T47D (cell line): Measurements from ENCODE around the gene DPEP1.

Experiments
- DNase-seq, 2 experiments: peaks; one replicate each; pipeline versions ENCODE4 v3.0.0 to v3.0.0-alpha.2; 2011 to 2012; ENCODE audit warnings: low read depth in 1 of 2, low spot score in 1 of 2
- JUND ChIP-seq: IDR thresholded peaks from 2 replicates; pipeline ENCODE4 v1.6.1; 2012; ENCODE audit warnings: low read depth
- in situ Hi-C: cut with HindIII; loops from 2 replicates; pipeline ENCODE4 v1.10.0; 2016; ENCODE audit warnings: low sequenced_read_pairs, low pct_unique_long_range_greater_than_20kb

DPEP1 gene

DNA sequence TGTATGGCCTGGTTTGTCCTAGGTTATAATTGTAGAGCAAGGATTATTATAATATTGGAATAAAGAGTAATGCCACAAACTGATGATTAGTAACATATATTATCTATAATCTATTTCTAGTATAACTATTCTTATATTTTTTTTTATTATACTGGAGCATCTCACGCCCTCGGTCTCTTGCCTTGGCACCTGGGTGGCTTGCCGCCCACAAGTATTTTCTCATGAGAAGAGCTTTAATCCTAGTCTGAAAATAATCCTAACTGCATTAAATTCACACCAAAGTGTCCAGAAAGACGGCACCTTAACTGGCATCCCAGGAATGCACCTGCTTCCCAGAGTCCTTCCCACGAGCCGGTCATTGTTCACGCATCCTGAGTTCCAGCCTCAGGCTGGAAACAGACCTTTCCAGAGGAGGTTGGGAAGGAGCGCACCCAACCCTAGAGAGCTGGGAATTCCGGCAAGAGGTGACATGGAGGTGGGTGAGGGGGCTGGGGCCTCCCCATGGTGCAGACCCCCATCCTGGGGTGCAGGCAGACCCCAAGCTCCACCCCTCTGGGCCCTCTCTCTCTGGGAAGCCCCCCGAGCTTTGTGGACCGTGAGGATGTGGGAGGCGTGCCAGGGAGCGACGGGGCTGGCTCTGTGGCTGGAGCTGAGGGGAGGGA is 28.1 kb downstream of the DPEP1 start:
- DNase-seq = peak; percentile 52 to 69
- TF ChIP-seq JUND = no peak
- in situ Hi-C loops = no loop called here

DNA sequence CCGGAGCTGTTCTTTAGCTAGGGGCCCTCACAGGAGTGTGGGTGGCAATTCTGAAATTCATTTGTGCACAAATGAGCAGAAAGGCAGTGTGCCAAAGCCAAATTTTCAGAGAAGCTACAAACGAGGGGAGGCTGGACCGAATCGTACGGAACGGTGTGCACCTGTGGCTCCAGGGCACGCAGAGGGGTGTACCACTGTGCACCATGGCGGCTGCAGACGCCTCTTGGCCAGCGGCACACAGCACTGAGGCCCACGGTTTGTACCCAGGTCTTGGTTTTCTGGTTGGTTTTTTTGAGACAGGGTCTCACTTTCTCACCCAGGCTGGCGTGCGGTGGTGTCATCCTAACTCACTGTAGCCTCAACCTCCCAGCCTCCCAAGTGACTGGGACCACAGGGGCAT is 29.1 kb downstream of the DPEP1 start:
- in situ Hi-C loops = no loop called here
- no peak for TF ChIP-seq JUND
- DNase-seq = no peak

DNA sequence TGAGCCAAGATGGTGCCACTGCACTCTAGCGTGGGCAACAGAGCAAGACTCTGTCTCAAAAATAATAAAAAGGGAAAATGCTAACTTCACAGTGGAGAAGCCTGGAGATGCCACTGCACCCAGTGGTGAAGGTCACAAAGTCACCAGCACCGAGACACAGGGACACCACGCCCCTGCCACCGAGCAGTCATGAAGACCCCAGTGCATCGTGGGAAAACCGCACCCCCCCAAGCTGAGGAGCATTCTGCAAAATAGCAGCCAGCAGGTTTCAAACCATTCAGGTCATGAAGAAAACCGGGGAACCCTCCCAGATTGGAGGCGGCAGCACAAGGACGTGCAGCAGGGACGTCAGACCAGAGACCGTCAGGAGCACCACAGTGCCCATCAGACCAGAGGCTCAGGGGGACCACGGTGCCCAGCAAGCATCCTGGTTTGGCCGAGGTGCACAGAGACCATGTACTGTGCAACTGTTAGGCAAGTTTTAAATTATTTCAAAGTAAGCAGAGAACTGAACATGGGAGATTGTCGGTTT is 30.4 kb downstream of the DPEP1 start:
- DNase-seq = no peak
- in situ Hi-C loops = no loop called here
- TF ChIP-seq JUND = no peak

DNA sequence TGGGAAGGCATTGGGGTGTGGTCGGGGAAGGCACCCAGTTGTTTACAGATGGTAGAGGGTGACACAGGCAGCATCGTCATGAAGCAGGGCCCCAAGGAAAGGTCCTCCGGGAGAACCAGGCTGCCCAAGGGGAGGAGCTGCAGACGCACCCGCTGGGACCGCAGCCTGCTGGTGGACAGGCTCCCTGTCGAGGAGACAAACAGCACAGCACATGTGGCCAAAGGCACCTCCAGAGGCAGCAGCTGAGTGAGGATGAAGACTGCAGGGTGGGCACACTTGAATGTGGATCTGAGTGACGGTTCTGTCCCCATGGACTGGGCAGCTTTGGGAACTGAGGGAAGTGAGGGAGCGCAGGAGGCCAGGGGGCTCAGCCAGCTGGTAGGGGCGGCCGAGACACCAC is 31.7 kb downstream of the DPEP1 start:
- no peak for TF ChIP-seq JUND
- DNase-seq = no peak
- in situ Hi-C loops = no loop called here

DNA sequence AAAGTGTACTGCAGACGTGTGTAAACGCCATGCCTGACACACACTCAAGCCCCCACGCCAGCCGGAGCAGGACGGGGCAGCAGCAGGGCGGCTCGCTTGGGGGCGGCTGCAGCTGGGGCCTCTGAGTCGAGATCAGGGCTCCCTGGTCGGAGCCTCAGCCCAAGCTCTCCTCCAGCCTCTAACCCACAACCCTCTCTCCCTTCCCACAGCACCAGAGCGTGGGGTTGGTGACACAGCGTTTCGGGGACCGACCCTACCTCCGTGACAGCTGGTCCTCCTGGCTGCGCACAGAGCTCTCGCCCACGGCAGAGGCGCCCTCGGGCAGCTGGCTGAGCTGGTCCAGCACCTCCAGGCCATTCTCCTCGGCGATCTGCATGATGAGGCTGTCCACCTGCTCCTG is 32.8 kb downstream of the DPEP1 start:
- DNase-seq = no peak
- no peak for TF ChIP-seq JUND
- in situ Hi-C loops = no loop called here

DNA sequence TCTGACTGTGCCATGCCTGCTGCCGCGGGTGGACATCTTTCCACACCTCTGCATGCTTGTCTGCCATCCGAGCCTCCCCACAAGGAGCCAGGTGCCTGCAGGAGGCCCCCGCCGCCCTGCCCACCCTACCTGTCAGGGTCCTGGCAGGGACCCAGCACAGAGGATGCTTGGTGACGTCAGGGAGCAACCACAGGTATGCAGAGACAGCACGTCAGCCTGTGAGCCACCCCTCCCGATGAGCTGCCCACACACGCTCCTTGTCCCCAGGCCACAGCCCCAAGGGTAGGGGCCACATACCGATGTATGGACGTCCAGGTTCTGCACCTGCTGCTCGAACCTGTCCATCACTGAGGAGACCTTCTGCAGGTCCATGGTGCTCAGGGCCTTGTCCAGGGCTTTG is 33.5 kb downstream of the DPEP1 start:
- DNase-seq = no peak
- TF ChIP-seq JUND = no peak
- in situ Hi-C loops = no loop called here

DNA sequence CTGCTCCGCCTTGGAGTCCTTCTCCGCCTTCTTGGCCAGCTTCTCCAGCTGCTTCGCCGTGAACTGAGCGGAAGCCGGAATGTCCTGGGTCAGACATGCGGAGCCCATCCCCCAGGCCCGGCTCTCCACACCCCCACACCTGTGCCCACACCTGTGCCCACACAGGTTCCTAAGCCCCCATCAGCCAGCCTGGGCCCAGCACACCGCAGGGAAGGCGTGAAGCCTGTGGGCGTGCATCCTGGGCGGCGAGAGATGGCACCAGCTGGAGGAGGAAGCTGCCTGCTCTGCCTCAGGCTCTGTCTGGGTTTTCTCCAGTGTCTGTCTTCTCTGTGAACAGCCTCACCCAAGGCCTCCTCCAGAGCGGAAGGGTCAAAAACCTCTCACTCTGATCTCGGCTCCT is 38.1 kb downstream of the DPEP1 start:
- TF ChIP-seq JUND = no peak
- in situ Hi-C loops = no loop called here
- DNase-seq = no peak

DNA sequence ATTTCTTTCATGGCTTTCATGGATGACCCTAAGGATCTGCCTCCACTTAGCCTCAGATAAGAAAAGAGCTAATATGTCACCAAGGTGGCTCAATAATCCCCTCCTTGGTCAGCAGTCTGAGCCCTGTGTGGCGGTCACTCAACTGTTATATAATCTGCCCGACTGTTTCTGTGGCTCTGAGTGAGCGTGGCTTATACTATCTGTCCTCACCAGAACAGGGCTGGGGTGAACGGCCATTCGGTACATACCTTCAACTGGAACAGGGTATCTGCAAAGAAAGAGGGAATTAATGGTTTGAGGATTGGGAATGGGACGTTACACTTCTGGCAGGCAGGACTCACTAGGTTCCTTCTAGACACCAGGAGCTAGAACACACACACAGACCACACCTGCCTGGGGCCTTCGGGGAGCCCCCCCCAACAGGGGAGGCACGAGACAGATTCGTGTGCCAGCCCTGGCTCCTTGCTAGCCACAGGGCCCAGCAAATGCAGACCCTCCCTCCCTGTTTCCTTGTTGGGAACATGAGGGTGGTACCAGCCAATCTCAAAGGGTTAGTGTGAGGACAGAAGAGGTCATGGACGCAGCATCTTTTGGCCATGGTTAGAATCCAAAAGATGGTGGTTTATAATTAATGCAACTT is 40.3 kb downstream of the DPEP1 start:
- no peak for DNase-seq
- TF ChIP-seq JUND = no peak
- in situ Hi-C loops = no loop called here

DNA sequence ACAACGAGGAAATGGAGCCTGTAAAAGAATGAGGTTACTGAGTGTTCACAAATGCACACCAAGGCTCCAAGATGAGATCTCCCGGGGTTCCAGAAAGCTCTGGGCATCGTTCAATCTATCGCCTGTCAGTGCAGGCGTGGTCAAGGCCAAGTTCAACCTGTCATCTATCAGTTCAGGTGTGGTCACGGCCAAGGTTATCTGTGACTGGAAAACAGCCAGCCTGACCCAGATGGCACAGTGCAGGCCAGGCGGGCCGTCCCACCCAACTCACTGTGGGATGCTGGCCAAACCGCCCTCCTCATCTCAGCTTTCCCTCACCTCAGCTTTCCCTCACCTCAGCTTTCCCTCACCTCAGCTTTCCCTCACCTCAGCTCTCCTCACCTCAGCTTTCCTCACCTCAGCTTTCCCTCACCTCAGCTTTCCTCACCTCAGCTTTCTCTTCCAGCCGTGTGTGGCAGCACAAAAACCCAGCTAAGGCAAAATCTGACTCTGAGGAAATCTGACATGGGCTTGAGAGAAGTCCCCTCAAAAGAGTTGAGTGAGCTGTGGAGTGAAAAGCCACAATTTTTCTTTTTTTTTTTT is 41.7 kb downstream of the DPEP1 start:
- DNase-seq = no peak
- no peak for TF ChIP-seq JUND
- in situ Hi-C loops = no loop called here

DNA sequence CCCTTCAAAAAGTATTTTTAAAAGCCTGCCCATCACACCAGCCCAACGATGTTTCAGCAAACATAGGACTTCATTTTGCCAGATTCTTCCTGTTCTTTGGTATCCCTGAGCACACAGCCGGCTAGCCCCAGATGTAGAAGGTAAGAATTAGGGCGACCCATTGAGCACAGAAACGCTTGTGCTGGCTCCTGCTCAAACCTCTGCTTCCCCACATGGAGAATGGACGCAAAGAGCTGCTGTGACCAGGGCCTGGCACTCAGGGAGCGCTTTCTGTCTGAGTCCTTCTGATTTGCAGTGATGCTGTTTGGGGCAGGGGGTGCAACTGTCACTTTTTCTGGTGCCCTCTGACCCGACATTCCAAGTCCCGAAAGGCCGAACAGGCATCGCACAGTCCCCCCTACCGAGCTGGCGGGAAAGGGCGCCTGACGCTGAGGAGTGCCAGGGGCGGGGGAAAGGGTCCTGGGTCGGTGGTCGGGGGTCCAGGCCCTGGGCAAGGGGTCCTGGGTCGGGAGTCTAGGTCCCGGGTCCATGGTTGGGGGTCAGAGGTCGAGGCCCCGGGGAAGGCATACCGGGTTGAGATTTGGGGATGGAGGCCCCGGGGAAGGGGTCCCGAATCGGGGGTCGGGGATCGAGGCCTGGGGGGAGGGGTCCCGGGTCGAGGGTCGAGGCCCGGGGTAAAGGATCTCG is 43.1 kb downstream of the DPEP1 start:
- in situ Hi-C loops = no loop called here

DNA sequence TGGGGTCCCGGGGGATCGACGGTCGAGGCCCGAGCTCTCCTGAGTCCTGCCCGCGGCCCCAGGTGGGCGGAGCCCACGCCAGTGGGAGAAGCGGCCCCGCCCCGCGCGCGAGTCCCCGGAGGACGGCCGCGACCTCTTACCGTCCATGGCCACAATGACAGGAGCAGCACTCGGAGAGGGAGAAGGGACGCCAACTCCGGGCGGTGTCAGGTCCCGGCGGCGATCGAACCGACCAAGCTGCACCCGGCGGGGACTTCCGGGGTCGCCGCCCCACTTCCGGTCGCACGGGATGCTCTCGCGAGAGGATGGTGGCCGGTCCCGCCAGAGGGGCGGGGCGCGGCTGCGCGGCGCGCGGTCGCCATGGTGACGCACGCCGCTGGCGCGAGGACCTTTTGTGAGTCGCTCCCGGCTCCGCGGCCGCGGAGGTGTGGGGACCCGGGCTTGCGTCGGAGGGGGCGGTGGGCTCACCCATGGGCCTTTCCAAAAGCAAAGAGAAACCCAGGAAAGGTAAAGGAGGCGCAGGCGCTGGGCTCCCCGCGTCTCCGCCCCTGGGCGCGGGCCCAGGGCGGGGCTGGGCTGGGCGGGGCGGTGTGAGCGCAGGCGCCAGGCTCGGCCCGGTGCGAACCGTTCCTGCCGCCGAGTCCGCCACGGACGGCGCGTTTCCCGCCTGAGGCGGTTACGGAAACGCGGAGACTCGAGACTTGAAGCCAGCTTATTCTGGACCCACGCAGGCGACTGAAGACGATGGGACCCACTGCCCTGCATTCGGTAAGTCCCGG is 44.2 kb downstream of the DPEP1 start, which contains the start of the genes CHMP1A and SPATA33:
TSS of gene CHMP1A (minus strand) at position 267 of the 779 bp plus-strand sequence. CDS start at position 147, 120 bp downstream.
TSS of gene SPATA33 (plus strand) at position 395 of the 779 bp plus-strand sequence. CDS start at position 471, 76 bp downstream.
- DNase-seq = peak; percentile 93 to 96
- TF ChIP-seq JUND = no peak
- in situ Hi-C loops = no loop called here

More for the DNA sequence above, 43.1 kb downstream of the DPEP1 start:
- TF ChIP-seq JUND = no peak
- DNase-seq = no peak
